CD4-positive, alpha-beta T cell treated with Interleukin-1 beta for 1 hour (primary cell): ENCODE data around the gene NEO1.

Experiments
- DNase-seq, 2 donors: peaks; one replicate each; pipeline ENCODE4 v3.0.0-alpha.2; 2020 to 2022

The NEO1 gene

DNA sequence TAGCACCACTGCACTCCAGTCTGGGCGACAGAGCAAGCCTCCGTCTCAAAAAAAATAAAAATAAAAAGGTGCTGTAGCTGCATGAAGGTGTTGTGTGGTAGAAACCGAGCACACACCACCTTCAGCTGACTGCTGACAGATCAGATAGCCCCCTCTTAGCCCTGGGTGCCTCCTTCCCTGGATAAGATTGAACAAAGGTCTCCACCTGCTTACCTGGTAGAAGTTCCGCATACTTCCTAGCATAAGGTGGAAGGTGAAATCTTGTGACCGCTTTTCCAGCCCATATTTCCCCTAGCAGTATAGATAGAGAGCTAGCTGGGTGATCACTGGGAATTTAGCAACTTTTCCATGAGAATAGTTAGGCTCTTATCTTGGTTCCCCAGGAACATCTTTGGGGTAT, 18.7 kb upstream of the NEO1 start:
- DNase-seq: no peak

DNA sequence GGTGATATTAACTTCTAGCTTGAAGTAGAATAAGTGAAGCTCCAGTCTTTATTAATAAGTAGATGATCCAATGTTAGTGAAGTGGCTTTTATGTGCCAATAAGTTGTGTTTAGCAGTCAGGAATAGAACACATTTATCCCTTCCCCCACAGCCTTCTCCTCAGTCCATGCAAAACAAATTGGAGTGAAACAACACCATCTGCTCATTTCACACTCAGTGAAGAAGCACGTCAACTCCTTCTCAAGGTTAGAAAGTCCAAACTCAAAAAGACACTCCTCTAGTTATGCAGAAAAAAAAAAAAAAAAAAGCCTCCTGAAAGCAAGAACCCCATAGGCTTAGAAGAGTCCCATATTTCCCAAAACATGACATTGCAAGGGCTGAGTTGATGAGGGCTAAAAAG, 18.0 kb upstream of the NEO1 start:
- DNase-seq: no peak

- DNase-seq: no peak
These were observed 17.0 kb upstream of the NEO1 start for GRCh38 chr15:73035221-73035620.

- no peak for DNase-seq
These were observed 14.0 kb upstream of the NEO1 start for GRCh38 chr15:73038220-73038619.

GRCh38 chr15:73046073-73046472, 6.2 kb upstream of the NEO1 start:
- DNase-seq: no peak

- DNase-seq: no peak
These were observed 4.4 kb upstream of the NEO1 start for GRCh38 chr15:73047882-73048281.

DNA sequence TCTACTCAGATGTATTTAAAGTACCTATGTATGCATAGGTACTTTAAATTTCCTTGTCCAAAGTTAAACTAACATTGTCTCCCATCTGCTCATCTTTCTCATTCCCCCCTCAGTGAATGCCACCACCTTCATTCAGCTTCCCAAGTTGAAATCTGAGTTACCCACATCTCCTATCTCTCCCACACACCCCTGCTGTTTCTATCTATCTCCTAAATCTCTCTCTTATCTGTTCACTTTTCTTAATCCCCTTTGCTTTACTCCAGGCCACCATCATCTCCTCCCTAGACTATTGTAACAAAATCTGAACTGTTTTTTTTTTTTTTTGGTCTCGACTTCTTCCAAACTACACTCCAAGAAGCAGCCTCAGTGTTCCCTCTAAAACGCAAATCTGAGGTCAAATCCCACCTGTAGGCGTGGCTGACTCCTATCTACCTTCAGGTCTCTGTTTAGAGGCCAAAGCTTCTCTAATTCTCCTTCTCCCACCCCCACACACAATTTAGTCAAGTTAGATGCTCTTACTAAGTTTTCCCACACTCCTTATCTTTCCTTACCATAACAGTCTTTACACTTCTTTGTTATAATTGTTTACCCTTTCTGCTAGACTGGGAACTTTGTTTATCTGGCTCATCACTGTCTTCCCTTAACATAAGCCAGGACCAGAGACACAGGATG, 3.5 kb upstream of the NEO1 start:
- DNase-seq: no peak

DNA sequence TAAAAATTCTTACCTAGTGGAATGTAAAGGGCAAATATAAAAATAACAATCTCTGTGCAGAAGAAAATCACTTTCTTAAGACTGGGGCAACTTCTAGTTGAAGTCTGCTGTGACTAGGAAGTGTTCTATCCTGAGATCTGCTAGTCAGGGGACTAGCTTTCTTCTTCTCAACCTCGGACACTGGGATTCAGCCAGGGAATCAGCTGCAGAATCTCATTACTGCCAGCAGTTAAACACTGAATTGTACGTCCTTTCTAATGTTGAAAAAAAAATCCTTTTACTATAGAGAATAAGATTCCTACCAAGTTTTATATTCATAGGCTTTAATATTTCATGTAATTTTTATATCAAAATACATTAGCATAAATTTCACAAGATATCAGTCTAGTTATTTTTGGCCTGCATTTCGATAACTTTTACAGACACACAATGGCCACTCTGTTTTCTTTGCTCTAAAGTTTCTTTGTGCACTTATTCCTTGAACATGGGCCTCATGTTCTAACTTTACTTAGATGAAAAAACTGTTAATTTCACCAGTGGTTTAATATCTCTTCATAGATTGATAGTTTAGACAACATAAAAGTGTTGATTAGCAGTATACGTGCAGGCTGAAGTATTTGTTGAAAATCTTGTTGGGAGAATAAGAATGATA, 2.6 kb upstream of the NEO1 start:
- DNase-seq: no peak

- no peak for DNase-seq
These were observed 1.5 kb upstream of the NEO1 start for GRCh38 chr15:73050561-73051295.

DNA sequence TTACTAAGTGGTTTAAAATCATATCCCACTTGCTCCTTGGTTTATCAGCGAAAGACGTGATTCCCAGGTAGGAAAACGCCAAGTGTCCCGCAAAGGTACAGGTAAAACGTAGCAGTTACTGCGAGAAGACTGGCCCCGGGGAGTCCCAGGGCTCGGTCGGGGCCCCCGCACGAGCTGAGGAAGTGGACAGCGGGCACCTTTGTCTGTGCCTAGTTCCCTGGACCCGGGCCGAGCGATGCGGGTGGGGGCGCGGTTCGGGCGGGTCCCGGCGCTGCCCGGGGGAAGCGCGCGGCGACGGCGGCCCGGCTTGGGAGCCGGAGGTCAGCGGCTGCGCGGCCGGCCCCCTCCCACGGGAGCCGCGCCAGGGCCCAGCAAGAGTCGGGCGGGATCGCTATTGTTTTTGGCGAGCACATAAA, 864 bp upstream of the NEO1 start:
- peak in 1 of 2 donors; percentile 15 for DNase-seq

- DNase-seq: peak; percentile 4 to 19
These were observed 562 bp downstream of the NEO1 start for GRCh38 chr15:73052653-73053397.

- no peak for DNase-seq
These were observed 1.1 kb downstream of the NEO1 start for GRCh38 chr15:73053398-73053723.

GRCh38 chr15:73054417-73054953, 2.2 kb downstream of the NEO1 start:
- DNase-seq: no peak

- no peak for DNase-seq
These were observed 4.2 kb downstream of the NEO1 start for GRCh38 chr15:73056460-73056859.

GRCh38 chr15:73058437-73058836, 6.2 kb downstream of the NEO1 start:
- DNase-seq: no peak

GRCh38 chr15:73065114-73065513, 12.9 kb downstream of the NEO1 start:
- DNase-seq: no peak

- no peak for DNase-seq
These were observed 16.8 kb downstream of the NEO1 start for GRCh38 chr15:73069109-73069508.

DNA sequence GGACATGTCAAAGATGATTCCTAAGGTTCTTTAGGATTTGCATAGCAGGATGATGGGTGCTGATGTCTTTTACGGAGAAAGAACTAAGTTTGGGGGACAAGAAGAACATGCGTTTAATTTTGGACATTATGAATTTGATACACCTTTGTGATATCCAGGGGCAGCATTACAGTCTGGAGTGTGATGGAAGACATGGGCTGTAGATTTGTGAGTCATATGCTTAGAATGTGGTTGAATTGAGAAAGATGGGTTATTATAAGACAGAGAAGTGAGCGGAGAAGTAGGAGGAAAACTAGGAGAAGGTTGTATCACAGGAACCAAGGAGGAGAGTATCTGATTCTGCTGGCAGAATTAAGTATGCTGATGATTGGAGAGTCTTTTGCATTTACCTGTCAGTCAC, 20.6 kb downstream of the NEO1 start:
- no peak for DNase-seq

- no peak for DNase-seq
These were observed 22.0 kb downstream of the NEO1 start for GRCh38 chr15:73074241-73074640.

- no peak for DNase-seq
These were observed 23.0 kb downstream of the NEO1 start for GRCh38 chr15:73075160-73075859.

DNA sequence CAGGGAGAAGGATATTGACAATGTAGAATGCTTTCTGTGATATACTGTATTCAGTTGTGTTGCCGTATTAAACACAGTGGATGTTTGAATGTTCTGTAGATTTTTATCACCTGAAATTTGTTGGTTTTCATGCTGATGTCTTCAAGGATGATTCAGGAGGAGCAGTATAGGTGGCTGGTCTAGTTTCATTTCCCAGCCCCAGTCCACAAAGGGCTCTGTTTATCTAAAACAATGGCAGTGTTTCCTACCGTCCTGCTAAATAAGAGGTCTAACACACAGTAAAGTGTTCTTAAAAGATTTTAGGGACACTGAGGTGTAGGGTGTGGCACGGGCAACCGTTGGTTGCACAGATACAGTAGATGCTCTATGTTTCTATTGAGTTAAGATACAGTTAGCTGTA, 26.0 kb downstream of the NEO1 start:
- DNase-seq: no peak

GRCh38 chr15:73078722-73079121, 26.5 kb downstream of the NEO1 start:
- DNase-seq: no peak

- no peak for DNase-seq
These were observed 27.3 kb downstream of the NEO1 start for GRCh38 chr15:73079565-73079964.
